ENCODE measurements around the gene TP53AIP1. TPM values are rescaled to one million over a fixed set of nuclear protein-coding genes. Genes with fewer than 3 reads are reported as not detected.

TP53AIP1 gene
- total RNA-seq, 1 experiment from 2014 or later = not detected

DNA sequence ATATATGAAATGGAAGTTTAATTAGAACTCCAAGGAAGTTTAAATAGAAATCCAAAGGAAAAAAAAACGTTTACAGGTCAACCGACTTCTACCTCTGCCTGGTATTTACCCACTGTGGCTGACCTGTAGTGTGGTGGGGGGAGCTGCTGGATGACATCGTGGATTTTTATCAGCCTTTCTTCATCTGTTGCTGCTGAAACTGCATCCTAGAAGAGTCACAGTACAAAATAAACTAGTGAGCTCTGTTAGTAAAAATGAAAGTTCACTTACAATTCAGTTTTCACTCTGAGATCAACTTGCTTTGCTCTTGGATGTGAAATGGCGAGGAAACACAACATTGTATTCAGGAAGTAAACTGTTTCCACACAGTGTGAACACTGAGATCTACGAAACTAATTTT is 43.2 kb upstream of the TP53AIP1 start:
- no peak overlapping the region for H3K56ac ChIP-seq (ENCODE audit: insufficient read length, low read depth, low read length)
- H2BK15ac ChIP-seq (ENCODE audit: low read depth, low read length) = no peak overlapping the region
- no peak overlapping the region for H4K5ac ChIP-seq (ENCODE audit: insufficient read length, low read depth, low read length)
- H3K79me1 ChIP-seq (ENCODE audit: insufficient read depth, low read depth, low read length, poor library complexity, severe bottlenecking) = no peaks in the 10 kb centered on the region
- no peak overlapping the region for H3K9ac ChIP-seq (ENCODE audit: extremely low read depth, insufficient read length, low read length)
- H2BK120ac ChIP-seq (ENCODE audit: low read depth, low read length, poor library complexity, severe bottlenecking) = no peak overlapping the region
- no peak overlapping the region for H3K23ac ChIP-seq (ENCODE audit: insufficient read length, low read depth, low read length)
- Mint-ChIP-seq H3K36me3 (ENCODE audit: insufficient read depth in 1 of 3, low read depth in 3 of 3) (peaks cover 0 to 17% (median 16%) of the 10 kb centered on the region in 3 experiments; a peak in 5 of 7 replicates), H3K4me3 (no peak overlapping the region), H3K9me3 (no peaks in the 10 kb centered on the region), H3K27ac (peak overlapping the region in 2 of 3 experiments; percentile 12 to 76; a peak in 4 of 7 replicates), H3K4me1 (peaks cover 7 to 8% of the 10 kb centered on the region in 2 experiments; a peak in 2 of 4 replicates), H3K27me3 (ENCODE audit: low read depth) (no peaks in the 10 kb centered on the region)
- H4K91ac ChIP-seq (ENCODE audit: insufficient read length, low read depth, low read length) = no peak overlapping the region
- H3T11ph ChIP-seq (ENCODE audit: low read length) = no peak overlapping the region
- H3K9me3 ChIP-seq (ENCODE audit: control insufficient read depth, low read depth, low read length) = no peaks in the 10 kb centered on the region
- no peaks in the 10 kb centered on the region for H3K79me2 ChIP-seq (ENCODE audit: insufficient read depth, low read length)
- no peak overlapping the region for H3K14ac ChIP-seq (ENCODE audit: insufficient read depth, low read length)
- no peak overlapping the region for H2BK20ac ChIP-seq (ENCODE audit: low read depth, low read length, poor library complexity, severe bottlenecking)
- H3K23me2 ChIP-seq (ENCODE audit: insufficient read length, low read depth, low read length, poor library complexity, severe bottlenecking) = no peaks in the 10 kb centered on the region
- H3K4me2 ChIP-seq (ENCODE audit: insufficient read depth, insufficient read length, low read length) = no peak overlapping the region
- no peak overlapping the region for H3K18ac ChIP-seq (ENCODE audit: insufficient read length, low read depth, low read length)
- no peaks in the 10 kb centered on the region for H3K4me1 ChIP-seq (ENCODE audit: insufficient read depth, low read length)
- H3K4ac ChIP-seq (ENCODE audit: low read depth, low read length) = no peak overlapping the region
- no peak for DNase-seq
- no peak overlapping the region for H2AK5ac ChIP-seq (ENCODE audit: insufficient read length, low read length)
- WGBS (ENCODE audit: extremely low coverage, insufficient read length, low lambda C conversion rate) = no CpG with 5 or more reads among the region's 5 CpGs
- H4K8ac ChIP-seq (replicated peaks; ENCODE audit: insufficient read length, low read depth, low read length) = no peak overlapping the region
- H2AFZ ChIP-seq (ENCODE audit: low read length) = no peak overlapping the region
- no peak overlapping the region for H2BK12ac ChIP-seq (ENCODE audit: insufficient read length, low read depth, low read length)
- no peaks in the 10 kb centered on the region for H4K20me1 ChIP-seq (ENCODE audit: control insufficient read depth, insufficient read depth, insufficient read length)
- no peak overlapping the region for H3K27ac ChIP-seq (ENCODE audit: insufficient read length, low read depth, low read length)
- TF ChIP-seq, protein P1, sequence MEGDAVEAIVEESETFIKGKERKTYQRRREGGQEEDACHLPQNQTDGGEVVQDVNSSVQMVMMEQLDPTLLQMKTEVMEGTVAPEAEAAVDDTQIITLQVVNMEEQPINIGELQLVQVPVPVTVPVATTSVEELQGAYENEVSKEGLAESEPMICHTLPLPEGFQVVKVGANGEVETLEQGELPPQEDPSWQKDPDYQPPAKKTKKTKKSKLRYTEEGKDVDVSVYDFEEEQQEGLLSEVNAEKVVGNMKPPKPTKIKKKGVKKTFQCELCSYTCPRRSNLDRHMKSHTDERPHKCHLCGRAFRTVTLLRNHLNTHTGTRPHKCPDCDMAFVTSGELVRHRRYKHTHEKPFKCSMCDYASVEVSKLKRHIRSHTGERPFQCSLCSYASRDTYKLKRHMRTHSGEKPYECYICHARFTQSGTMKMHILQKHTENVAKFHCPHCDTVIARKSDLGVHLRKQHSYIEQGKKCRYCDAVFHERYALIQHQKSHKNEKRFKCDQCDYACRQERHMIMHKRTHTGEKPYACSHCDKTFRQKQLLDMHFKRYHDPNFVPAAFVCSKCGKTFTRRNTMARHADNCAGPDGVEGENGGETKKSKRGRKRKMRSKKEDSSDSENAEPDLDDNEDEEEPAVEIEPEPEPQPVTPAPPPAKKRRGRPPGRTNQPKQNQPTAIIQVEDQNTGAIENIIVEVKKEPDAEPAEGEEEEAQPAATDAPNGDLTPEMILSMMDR (conservative IDR thresholded peaks at IDR 0.05) = no peak
- no peaks in the 10 kb centered on the region for H3K27me3 ChIP-seq (ENCODE audit: insufficient read depth, low read length)
- no peak overlapping the region for H2BK5ac ChIP-seq (ENCODE audit: insufficient read length, low read length)
